D721Med (cell line): ENCODE results near the gene FOXO1.
A peak's percentile ranks its signal among the peaks of the same experiment; 100 is the strongest.

Experiments used
- DNase-seq: peaks from one replicate; pipeline ENCODE4 v3.0.0; 2011; ENCODE audit warnings: low spot score; ENCODE audit not compliant: insufficient read length
- FAIRE-seq: peaks from 2 replicates; lab custom pipeline; 2011; peaks lifted over from hg19 to GRCh38; lab: Jason Lieb, UNC
- CTCF ChIP-seq: IDR thresholded peaks from 2 replicates; pipeline ENCODE4 v1.5.1; 2012; ENCODE audit warnings: mild to moderate bottlenecking, control low read depth; ENCODE audit not compliant: insufficient read depth; ENCODE audit errors: missing control alignments

The FOXO1 gene

GRCh38 chr13:40624383-40624782, 42.1 kb downstream of the FOXO1 start:
- DNase-seq (no peak), FAIRE-seq (no peak)

GRCh38 chr13:40622761-40623160, 43.7 kb downstream of the FOXO1 start:
- no peak for DNase-seq
- no peak for FAIRE-seq
- TF ChIP-seq CTCF: no peak

More at GRCh38 chr13:40624383-40624782, 42.1 kb downstream of the FOXO1 start:
- no peak for TF ChIP-seq CTCF

GRCh38 chr13:40622246-40622645, 44.2 kb downstream of the FOXO1 start:
- DNase-seq: no peak
- FAIRE-seq: no peak
- TF ChIP-seq CTCF: no peak

GRCh38 chr13:40619479-40619814, 47.0 kb downstream of the FOXO1 start:
- no peak for TF ChIP-seq CTCF
- FAIRE-seq (no peak), DNase-seq (no peak)

GRCh38 chr13:40618581-40619478, 47.6 kb downstream of the FOXO1 start:
- FAIRE-seq: no peak
- TF ChIP-seq CTCF: no peak
- DNase-seq: no peak

- TF ChIP-seq CTCF: no peak
- DNase-seq: no peak
- FAIRE-seq: peak; percentile 25
These were observed 48.6 kb downstream of the FOXO1 start for GRCh38 chr13:40617801-40618356.

GRCh38 chr13:40615619-40616018, 50.8 kb downstream of the FOXO1 start:
- DNase-seq: no peak
- TF ChIP-seq CTCF: no peak

More at GRCh38 chr13:40615619-40616018, 50.8 kb downstream of the FOXO1 start:
- no peak for FAIRE-seq
